Subcutaneous adipose tissue (tissue), 4 donors: ENCODE measurements around the gene NFATC2. TPM values are rescaled to one million over a fixed set of nuclear protein-coding genes. Genes with fewer than 3 reads are reported as not detected.

ENCODE experiments used
- total RNA-seq, 4 donors: library from RNA; depleted of rRNA; stranded (reverse); fragments of >200 nt; gene quantifications; one replicate each; pipeline ENCODE4 v1.1.0, GENCODE V29; 2016
- TF ChIP-seq, protein P1 (sequence below): fragments of 450-650 bp; IDR thresholded peaks from one replicate; pipeline ENCODE4 v1.5.1; 2016; ENCODE audit warnings: low read depth, mild to moderate bottlenecking, control low read depth, antibody characterized with exemption, moderate library complexity

Gene NFATC2
- total RNA-seq, 4 donors from 2014 or later, result 2.3 to 7.5 (median 5.8) TPM

DNA sequence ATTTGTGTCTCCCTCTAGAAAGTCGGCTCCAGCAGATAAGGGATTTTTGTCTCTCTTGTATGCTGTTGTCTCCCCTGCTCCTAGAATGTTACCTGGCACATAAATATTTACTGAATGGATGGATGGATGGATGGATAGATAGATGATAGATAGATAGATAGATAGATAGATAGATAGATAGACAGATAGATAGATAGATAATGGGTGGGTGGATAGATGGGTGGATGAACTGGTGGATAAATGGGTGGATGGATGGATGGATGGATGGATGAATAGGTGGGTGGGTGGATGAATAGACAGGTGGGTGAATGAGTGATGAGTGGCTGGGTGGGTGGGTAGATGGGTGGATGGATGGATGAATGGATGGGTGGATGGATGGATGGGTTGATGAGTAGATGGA, 185.0 kb downstream of the NFATC2 start:
- TF ChIP-seq, protein P1, sequence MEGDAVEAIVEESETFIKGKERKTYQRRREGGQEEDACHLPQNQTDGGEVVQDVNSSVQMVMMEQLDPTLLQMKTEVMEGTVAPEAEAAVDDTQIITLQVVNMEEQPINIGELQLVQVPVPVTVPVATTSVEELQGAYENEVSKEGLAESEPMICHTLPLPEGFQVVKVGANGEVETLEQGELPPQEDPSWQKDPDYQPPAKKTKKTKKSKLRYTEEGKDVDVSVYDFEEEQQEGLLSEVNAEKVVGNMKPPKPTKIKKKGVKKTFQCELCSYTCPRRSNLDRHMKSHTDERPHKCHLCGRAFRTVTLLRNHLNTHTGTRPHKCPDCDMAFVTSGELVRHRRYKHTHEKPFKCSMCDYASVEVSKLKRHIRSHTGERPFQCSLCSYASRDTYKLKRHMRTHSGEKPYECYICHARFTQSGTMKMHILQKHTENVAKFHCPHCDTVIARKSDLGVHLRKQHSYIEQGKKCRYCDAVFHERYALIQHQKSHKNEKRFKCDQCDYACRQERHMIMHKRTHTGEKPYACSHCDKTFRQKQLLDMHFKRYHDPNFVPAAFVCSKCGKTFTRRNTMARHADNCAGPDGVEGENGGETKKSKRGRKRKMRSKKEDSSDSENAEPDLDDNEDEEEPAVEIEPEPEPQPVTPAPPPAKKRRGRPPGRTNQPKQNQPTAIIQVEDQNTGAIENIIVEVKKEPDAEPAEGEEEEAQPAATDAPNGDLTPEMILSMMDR, result no peak

DNA sequence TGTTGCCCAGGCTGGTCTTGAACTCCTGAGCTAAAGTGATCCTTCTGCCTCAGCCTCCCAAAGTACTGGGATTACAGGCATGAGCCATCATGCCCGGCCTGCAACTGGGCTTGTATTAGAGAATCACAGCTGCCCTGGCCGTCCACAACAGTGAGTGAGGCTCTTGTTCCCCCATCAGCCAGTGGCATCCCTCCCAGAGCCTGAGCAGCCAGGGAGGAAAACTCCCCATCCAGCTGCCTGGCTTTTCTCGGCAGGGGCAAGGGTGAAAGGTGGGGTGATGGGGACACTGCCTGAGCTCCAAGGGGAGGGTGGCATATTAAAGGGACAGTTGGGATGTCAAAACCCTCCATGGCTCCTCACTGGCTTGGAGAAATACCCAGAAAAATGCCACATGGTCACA, 185.6 kb downstream of the NFATC2 start:
- TF ChIP-seq, protein P1, result no peak

DNA sequence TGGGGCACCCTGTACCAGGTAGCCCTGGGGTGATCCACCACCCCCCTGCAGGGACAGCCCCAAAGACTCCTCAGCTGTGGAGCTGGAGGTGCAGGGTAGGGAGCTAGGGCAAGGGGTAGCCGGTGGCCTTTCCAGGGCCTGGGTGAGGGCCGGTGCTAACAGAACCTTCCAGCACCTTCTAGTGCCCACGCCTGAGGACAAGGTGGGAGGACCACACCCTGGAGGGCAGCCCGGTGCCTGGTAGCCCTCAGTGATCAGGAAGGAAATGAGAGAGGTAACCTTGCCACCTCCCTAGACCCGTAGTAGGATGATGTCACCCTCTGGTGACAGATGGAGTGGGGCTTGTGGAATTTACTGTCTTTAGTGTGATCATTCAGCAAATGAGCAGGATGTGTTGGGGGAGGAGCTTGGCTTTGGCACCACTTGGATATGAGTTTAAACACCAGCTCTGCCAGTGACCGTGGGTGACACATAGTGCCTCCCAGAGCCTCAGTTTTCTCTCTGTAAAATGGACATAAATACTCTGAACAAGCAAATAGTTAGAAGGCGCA, 187.7 kb downstream of the NFATC2 start:
- TF ChIP-seq, protein P1, result no peak

- TF ChIP-seq, protein P1, result no peak
These were observed 188.2 kb downstream of the NFATC2 start for GRCh38 chr20:51354191-51354768.

GRCh38 chr20:51353491-51353890, 189.0 kb downstream of the NFATC2 start:
- TF ChIP-seq, protein P1, result no peak

GRCh38 chr20:51352791-51353190, 189.7 kb downstream of the NFATC2 start:
- TF ChIP-seq, protein P1, result no peak

- TF ChIP-seq, protein P1, result no peak
These were observed 191.4 kb downstream of the NFATC2 start for GRCh38 chr20:51350941-51351631.
